Right lobe of liver (tissue), 6 donors: ENCODE results near the gene AMER1. TPM values are rescaled to one million over a fixed set of nuclear protein-coding genes. Genes with fewer than 3 reads are reported as not detected.

Experiments
- ATAC-seq, 4 donors: fragments of 200-7000 bp; cut with Tn5 transposase; one replicate each; pipeline ENCODE4 v1.9.1; 2020; ENCODE audit warnings: mild to moderate bottlenecking in 4 of 4, moderate library complexity in 4 of 4
- DNase-seq, 3 donors: peaks; one replicate each; pipeline ENCODE4 v3.0.0-alpha.2; 2020
- H3K27ac ChIP-seq, 3 donors: fragments of 200-600 bp; one replicate each; pipeline ENCODE4 v1.8.0; 2022
- H3K27me3 ChIP-seq, 2 donors: fragments of 200-600 bp; one replicate each; pipeline ENCODE4 v1.8.0; 2022
- H3K36me3 ChIP-seq, 4 donors: fragments of 200-600 bp; sonication (generic) in 1 of 4; one replicate each; pipeline versions ENCODE4 v1.5.1 to v1.8.0; 2017 to 2022; ENCODE audit warnings: control low read depth in 1 of 4
- H3K4me1 ChIP-seq, 4 donors: fragments of 200-600 bp; sonication (generic) in 1 of 4; one replicate each; pipeline versions ENCODE4 v1.5.1 to v1.8.0; 2017 to 2022; ENCODE audit warnings: control low read depth in 1 of 4
- H3K4me3 ChIP-seq, 3 donors: fragments of 200-600 bp; one replicate each; pipeline ENCODE4 v1.8.0; 2022
- H3K9me3 ChIP-seq, 4 donors: fragments of 200-600 bp; sonication (generic) in 1 of 4; one replicate each; pipeline versions ENCODE4 v1.5.1 to v1.8.0; 2017 to 2022; ENCODE audit warnings: control low read depth in 1 of 4
- POLR2A ChIP-seq: fragments of 450-650 bp; IDR thresholded peaks from one replicate; pipeline ENCODE4 v1.6.1; 2017; ENCODE audit warnings: antibody characterized with exemption, mild to moderate bottlenecking
- WGBS: methylation state at CpG from one replicate; pipeline ENCODE4 v1.1.6; 2018; ENCODE audit warnings: low coverage, low lambda C conversion rate; ENCODE audit not compliant: insufficient coverage; ENCODE audit errors: missing lambda C conversion rate; 5-methylcytosine and 5-hydroxymethylcytosine counted together
- intact Hi-C, 2 donors: fragments of 100-400 bp; cut with DNase I; formaldehyde crosslinking; loops; one replicate each; pipeline versions ENCODE4 v1.11.2 to v1.14.1; 2022
- long read RNA-seq: library from polyadenylated mRNA; unstranded; transcript quantifications from one replicate; pipeline ENCODE4 v2.0.0, GENCODE V29; 2019
- total RNA-seq, 6 experiments: library from RNA; depleted of rRNA in 2 of 6; stranded (reverse); fragments of >200 nt in 2 of 6; fragmentation: NEBNext Ultra II Directional in 3 of 6; extraction: Animal tissue kit (Norgen Biotek cat#: 25700) in 3 of 6; gene quantifications; one replicate each; pipeline versions ENCODE4 v1.1.0 to v1.2.4, GENCODE V29; 2016 to 2023
- TF ChIP-seq, protein P1 (sequence below), 4 donors: fragments of 200-600 bp in 3 of 4; fragments of 450-650 bp in 1 of 4; IDR thresholded peaks; one replicate each; pipeline versions ENCODE4 v1.5.1 to v1.8.0; 2016 to 2022; ENCODE audit warnings: antibody characterized with exemption in 4 of 4, mild to moderate bottlenecking in 2 of 4
- donor health status: DM: no; HTN: yes; CAD: no.
- donor health status: DM: no; HTN: no; CAD: no.
- donor health status: DM: no; HTN: no; CAD: no.
- donor health status: DM: no; HTN: yes; CAD: no.
- donor health status: DM: no; HTN: yes; CAD: no.

The AMER1 gene
- 1 to 10 TPM; 1.6 to 4.9 (median 2.6) TPM for total RNA-seq
- long read RNA-seq, full-length matches to known transcripts, result 1 of 1 reads
- long read RNA-seq, partial matches to known transcripts, result 0 of 1 reads
- long read RNA-seq, other reads (novel, unspliced or antisense), result 0 of 1 reads

DNA sequence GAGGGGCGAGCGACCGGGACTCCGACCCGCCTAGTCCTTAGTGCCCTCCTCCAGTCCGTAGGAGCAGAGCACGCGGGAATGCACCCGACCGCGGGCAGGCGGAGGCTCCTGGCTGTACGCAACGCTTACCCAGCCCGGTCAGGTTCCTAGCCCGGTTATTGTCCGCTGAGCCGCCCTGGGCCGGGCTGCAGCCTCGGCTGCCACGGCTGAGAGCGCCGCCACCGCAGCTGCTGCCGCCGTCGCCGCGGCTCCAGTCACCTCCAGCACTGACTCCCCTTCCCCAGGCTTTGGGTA is at the start of gene AMER1:
Gene AMER1, minus strand, starts transcription at position 268 of the 294 bp plus-strand sequence. CDS start 12,422 bp downstream, outside the sequence.
- peaks cover 0 to 17% (median 0%) of the 10 kb centered on the region in 4 donors for H3K4me1 ChIP-seq
- intact Hi-C loops, result no loop called here
- DNase-seq (peak in 1 of 3 donors; percentile 58), ATAC-seq (peak; percentile 29 to 51 (median 42))
- TF ChIP-seq, protein P1, sequence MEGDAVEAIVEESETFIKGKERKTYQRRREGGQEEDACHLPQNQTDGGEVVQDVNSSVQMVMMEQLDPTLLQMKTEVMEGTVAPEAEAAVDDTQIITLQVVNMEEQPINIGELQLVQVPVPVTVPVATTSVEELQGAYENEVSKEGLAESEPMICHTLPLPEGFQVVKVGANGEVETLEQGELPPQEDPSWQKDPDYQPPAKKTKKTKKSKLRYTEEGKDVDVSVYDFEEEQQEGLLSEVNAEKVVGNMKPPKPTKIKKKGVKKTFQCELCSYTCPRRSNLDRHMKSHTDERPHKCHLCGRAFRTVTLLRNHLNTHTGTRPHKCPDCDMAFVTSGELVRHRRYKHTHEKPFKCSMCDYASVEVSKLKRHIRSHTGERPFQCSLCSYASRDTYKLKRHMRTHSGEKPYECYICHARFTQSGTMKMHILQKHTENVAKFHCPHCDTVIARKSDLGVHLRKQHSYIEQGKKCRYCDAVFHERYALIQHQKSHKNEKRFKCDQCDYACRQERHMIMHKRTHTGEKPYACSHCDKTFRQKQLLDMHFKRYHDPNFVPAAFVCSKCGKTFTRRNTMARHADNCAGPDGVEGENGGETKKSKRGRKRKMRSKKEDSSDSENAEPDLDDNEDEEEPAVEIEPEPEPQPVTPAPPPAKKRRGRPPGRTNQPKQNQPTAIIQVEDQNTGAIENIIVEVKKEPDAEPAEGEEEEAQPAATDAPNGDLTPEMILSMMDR (IDR thresholded peaks at IDR 0.05), result no peak
- no peak for TF ChIP-seq POLR2A
- H3K27me3 ChIP-seq, result no peaks in the 10 kb centered on the region
- H3K36me3 ChIP-seq, result no peaks in the 10 kb centered on the region
- H3K4me3 ChIP-seq, result peak within 1 kb of the TSS; percentile 63 to 74 (median 68)
- 11% methylated on average over 22 of the region's 29 CpGs for WGBS
- no peaks in the 10 kb centered on the region for H3K9me3 ChIP-seq
- H3K27ac ChIP-seq, result peak within 1 kb of the TSS; percentile 83 to 96 (median 93)

DNA sequence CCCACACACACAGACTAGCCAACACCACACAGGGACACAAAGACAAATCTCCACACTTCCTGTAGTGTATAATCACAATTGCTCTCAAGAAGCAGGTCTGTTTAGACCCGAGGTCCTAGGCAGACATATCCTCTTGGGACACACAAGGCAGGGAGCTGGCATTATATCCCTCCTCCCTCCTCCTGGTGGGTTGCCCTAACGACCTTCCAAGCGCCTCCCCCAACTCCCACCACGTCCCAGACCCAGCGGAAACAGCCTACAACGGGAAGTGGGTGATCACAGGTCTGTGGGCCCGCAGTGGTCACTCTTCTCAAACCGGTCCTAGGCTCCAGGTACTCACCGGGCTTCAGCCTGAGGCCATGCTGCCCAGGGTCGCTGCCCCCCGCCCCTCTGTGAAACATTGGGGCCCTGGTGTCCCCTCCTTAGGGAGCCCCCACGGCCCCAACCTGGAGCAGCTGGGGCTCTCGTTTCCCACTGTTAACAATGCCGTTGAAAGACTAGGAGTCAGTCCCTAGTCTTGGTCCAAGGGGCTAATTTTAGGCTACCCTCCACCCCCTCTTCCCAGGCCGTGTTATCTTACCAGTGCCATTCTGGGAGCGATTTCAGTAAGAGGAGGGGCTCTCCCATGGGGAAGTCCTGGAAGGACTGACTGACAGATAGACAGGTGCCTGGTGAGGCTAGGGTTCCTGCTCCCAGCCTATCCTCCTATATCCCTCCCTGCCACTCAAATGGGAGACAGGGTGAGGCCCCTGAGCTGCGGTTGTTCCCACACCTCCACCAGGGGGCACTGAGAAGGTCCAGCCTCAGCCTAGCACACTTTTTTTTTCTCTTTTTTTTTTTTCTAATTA is 24.8 kb upstream of the AMER1 start, which contains the start of gene ASB12:
Gene ASB12, minus strand, starts transcription at position 485 of the 848 bp plus-strand sequence. CDS start 4,957 bp downstream, outside the sequence.
- Histone ChIP-seq H3K9me3 (no peaks in the 10 kb centered on the region), H3K27me3 (no peaks in the 10 kb centered on the region), H3K4me1 (no peaks in the 10 kb centered on the region), H3K4me3 (no peak within 1 kb of the TSS), H3K27ac (no peak within 1 kb of the TSS), H3K36me3 (no peaks in the 10 kb centered on the region)
- intact Hi-C loops, result no loop called here
- peak in 1 of 4 donors; percentile 35 for ATAC-seq
- DNase-seq, result no peak
- TF ChIP-seq POLR2A, result no peak
- TF ChIP-seq, protein P1 (IDR thresholded peaks at IDR 0.05), result no peak
- 28% methylated on average over 7 of the region's 17 CpGs for WGBS

DNA sequence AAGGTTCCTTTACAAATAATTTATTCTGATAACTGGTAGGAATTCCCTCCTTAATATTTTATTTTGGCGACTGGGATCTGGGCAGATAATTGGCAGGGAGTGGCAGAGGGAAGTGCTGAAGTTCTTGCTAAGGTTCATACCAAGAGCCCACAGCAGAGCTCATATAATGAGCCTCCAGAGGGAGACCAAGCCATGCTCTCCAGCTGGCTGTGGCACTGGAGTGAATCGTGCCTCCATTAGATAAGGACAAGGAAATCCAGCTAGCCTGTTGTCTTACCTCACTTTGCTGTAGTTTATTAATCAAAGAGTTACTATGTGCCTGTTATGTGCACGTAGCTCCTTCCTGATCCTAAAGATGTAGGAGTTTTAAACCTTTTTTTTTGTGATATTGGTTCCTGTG is 23.6 kb upstream of the AMER1 start:
- intact Hi-C loops, result no loop called here
- Histone ChIP-seq H3K4me3 (no peak overlapping the region), H3K36me3 (no peaks in the 10 kb centered on the region), H3K27me3 (no peaks in the 10 kb centered on the region), H3K9me3 (no peaks in the 10 kb centered on the region), H3K27ac (no peak overlapping the region), H3K4me1 (no peaks in the 10 kb centered on the region)
- ATAC-seq (no peak), DNase-seq (no peak)
- WGBS, result 35% methylated on average over 3 of the region's 3 CpGs
- TF ChIP-seq, protein P1 (IDR thresholded peaks at IDR 0.05), result no peak
- no peak for TF ChIP-seq POLR2A

DNA sequence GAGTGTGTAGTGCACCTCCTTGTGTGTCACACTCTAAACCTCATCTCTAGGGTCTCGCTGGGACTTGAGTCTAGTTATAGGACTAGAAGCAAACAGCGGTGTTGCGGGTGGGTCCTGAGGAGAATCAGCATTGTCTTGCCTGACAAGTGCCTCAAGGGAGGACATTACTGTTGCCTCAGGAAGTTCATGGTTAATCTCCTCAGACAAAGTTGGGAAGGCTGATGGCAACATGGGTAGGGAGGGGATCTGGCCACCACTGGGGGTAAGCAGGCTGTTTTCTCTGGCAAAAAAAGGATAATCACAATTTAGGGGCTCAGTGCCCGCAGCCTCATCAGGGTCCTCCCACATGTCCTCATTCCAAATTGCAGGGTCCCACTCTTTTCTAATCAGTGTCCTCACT is 12.5 kb upstream of the AMER1 start:
- H3K4me1 ChIP-seq, result no peaks in the 10 kb centered on the region
- no peak overlapping the region for H3K27ac ChIP-seq
- no peak for DNase-seq
- TF ChIP-seq POLR2A, result no peak
- TF ChIP-seq, protein P1 (IDR thresholded peaks at IDR 0.05), result no peak
- no peaks in the 10 kb centered on the region for H3K27me3 ChIP-seq
- no peaks in the 10 kb centered on the region for H3K9me3 ChIP-seq
- no peak for ATAC-seq
- no peak overlapping the region for H3K4me3 ChIP-seq
- intact Hi-C loops, result no loop called here
- 92% methylated on average over 3 of the region's 4 CpGs for WGBS
- H3K36me3 ChIP-seq, result no peaks in the 10 kb centered on the region
